Measurements from ENCODE around the gene CFAP73.
"Not testable (repeated sequence)": the region's sequence is repeated elsewhere in the genome, so short reads cannot be mapped to it uniquely, and the experiment has no call there.

The CFAP73 gene

GRCh38 chr12:113149361-113150150 is at the start of gene CFAP73:
Gene CFAP73 (plus strand): TSS chr12:113149724. CDS start chr12:113149858, 134 bp downstream.
- peak; percentile 86 for DNase-seq

GRCh38 chr12:113099764-113100163 is 49.8 kb upstream of the CFAP73 start:
- DNase-seq, result no peak

- no peak for DNase-seq
Observed at GRCh38 chr12:113101751-113102150, 47.8 kb upstream of the CFAP73 start.

- no peak for DNase-seq
Observed at GRCh38 chr12:113102811-113103210, 46.7 kb upstream of the CFAP73 start.

- DNase-seq, result no peak
Observed at GRCh38 chr12:113103756-113104450, 45.6 kb upstream of the CFAP73 start.

GRCh38 chr12:113104953-113105510 is 44.5 kb upstream of the CFAP73 start:
- DNase-seq, result no peak

GRCh38 chr12:113105606-113106271 is 43.8 kb upstream of the CFAP73 start:
- DNase-seq, result no peak

GRCh38 chr12:113106361-113106760 is 43.2 kb upstream of the CFAP73 start:
- DNase-seq, result no peak

- no peak for DNase-seq
Observed at GRCh38 chr12:113108308-113108707, 41.2 kb upstream of the CFAP73 start.

GRCh38 chr12:113109360-113109759 is 40.2 kb upstream of the CFAP73 start:
- no peak for DNase-seq

- DNase-seq, result no peak
Observed at GRCh38 chr12:113109872-113110599, 39.5 kb upstream of the CFAP73 start.

- DNase-seq, result no peak
Observed at GRCh38 chr12:113111247-113111646, 38.3 kb upstream of the CFAP73 start.

- no peak for DNase-seq
Observed at GRCh38 chr12:113112043-113112899, 37.3 kb upstream of the CFAP73 start.

GRCh38 chr12:113113397-113113796 is 36.1 kb upstream of the CFAP73 start:
- no peak for DNase-seq

- DNase-seq, result no peak
Observed at GRCh38 chr12:113114447-113115178, 34.9 kb upstream of the CFAP73 start.

- no peak for DNase-seq
Observed at GRCh38 chr12:113115455-113116126, 33.9 kb upstream of the CFAP73 start.

- DNase-seq, result no peak
Observed at GRCh38 chr12:113116875-113117274, 32.6 kb upstream of the CFAP73 start.

- DNase-seq, result not testable (repeated sequence)
Observed at GRCh38 chr12:113117684-113118083, 31.8 kb upstream of the CFAP73 start.

- DNase-seq, result no peak
Observed at GRCh38 chr12:113118142-113118541, 31.4 kb upstream of the CFAP73 start.

- DNase-seq, result no peak
Observed at GRCh38 chr12:113119980-113120669, 29.4 kb upstream of the CFAP73 start.
